ENCODE results near the gene KIF1C. TPM values are rescaled to one million over a fixed set of nuclear protein-coding genes. Genes with fewer than 3 reads are reported as not detected.

Gene KIF1C
- total RNA-seq, 1 experiment from 2014 or later: 85.6 TPM

- no peak overlapping the region for H2AFZ ChIP-seq (ENCODE audit: low read length)
- no peak for TF ChIP-seq CTCF (conservative IDR thresholded peaks at IDR 0.05)
- H3K27me3 ChIP-seq (ENCODE audit: insufficient read depth, low read length): no peaks in the 10 kb centered on the region; the same call in 1 of the 2 replicates
- no peak overlapping the region for H3T11ph ChIP-seq (ENCODE audit: low read length)
- no peak overlapping the region for H2BK20ac ChIP-seq (ENCODE audit: low read depth, low read length, poor library complexity, severe bottlenecking)
- no peak overlapping the region for H3K4ac ChIP-seq (ENCODE audit: low read depth, low read length)
- Mint-ChIP-seq H3K9me3 (no peaks in the 10 kb centered on the region), H3K4me3 (peak overlapping the region; percentile 88 to 92), H3K27me3 (ENCODE audit: low read depth) (peaks cover 26% of the 10 kb centered on the region), H3K36me3 (ENCODE audit: insufficient read depth in 1 of 3, low read depth in 3 of 3) (peaks cover 22 to 35% (median 35%) of the 10 kb centered on the region in 3 experiments), H3K27ac (peak overlapping the region in 1 of 3 experiments; percentile 35; a peak in 2 of 7 replicates), H3K4me1 (peaks cover 12 to 20% of the 10 kb centered on the region in 2 experiments)
- no peak overlapping the region for H4K5ac ChIP-seq (ENCODE audit: insufficient read length, low read depth, low read length)
- H3K56ac ChIP-seq (ENCODE audit: insufficient read length, low read depth, low read length): no peak overlapping the region
- H4K91ac ChIP-seq (ENCODE audit: insufficient read length, low read depth, low read length): no peak overlapping the region
- H3K23ac ChIP-seq (ENCODE audit: insufficient read length, low read depth, low read length): no peak overlapping the region
- H2BK12ac ChIP-seq (ENCODE audit: insufficient read length, low read depth, low read length): no peak overlapping the region
- no peak overlapping the region for H3K27ac ChIP-seq (ENCODE audit: insufficient read length, low read depth, low read length)
- no peak overlapping the region for H3K18ac ChIP-seq (ENCODE audit: insufficient read length, low read depth, low read length)
- H3K4me1 ChIP-seq (ENCODE audit: insufficient read depth, low read length): peaks cover 2% of the 10 kb centered on the region
- no peak overlapping the region for H2AK5ac ChIP-seq (ENCODE audit: insufficient read length, low read length)
- no peak for DNase-seq
- no peak overlapping the region for H4K8ac ChIP-seq (replicated peaks; ENCODE audit: insufficient read length, low read depth, low read length)
- H3K9ac ChIP-seq (ENCODE audit: extremely low read depth, insufficient read length, low read length): peak overlapping the region; percentile 48
- H4K20me1 ChIP-seq (ENCODE audit: control insufficient read depth, insufficient read depth, insufficient read length): no peaks in the 10 kb centered on the region
- H3K79me2 ChIP-seq (ENCODE audit: insufficient read depth, low read length): peaks cover 4% of the 10 kb centered on the region; the same call in 1 of the 2 replicates
- H3K4me2 ChIP-seq (ENCODE audit: insufficient read depth, insufficient read length, low read length): peak overlapping the region; percentile 95
- no peaks in the 10 kb centered on the region for H3K9me3 ChIP-seq (ENCODE audit: control insufficient read depth, low read depth, low read length)
- H3K14ac ChIP-seq (ENCODE audit: insufficient read depth, low read length): peak overlapping the region; percentile 45; the same call in 1 of the 2 replicates
- H3K23me2 ChIP-seq (ENCODE audit: insufficient read length, low read depth, low read length, poor library complexity, severe bottlenecking): peaks cover 14% of the 10 kb centered on the region
- no CpG with 5 or more reads among the region's 14 CpGs for WGBS (ENCODE audit: extremely low coverage, insufficient read length, low lambda C conversion rate)
- peaks cover 8% of the 10 kb centered on the region for H3K79me1 ChIP-seq (ENCODE audit: insufficient read depth, low read depth, low read length, poor library complexity, severe bottlenecking)
- no peak overlapping the region for H2BK120ac ChIP-seq (ENCODE audit: low read depth, low read length, poor library complexity, severe bottlenecking)
- no peak overlapping the region for H2BK15ac ChIP-seq (ENCODE audit: low read depth, low read length)
- no peak overlapping the region for H2BK5ac ChIP-seq (ENCODE audit: insufficient read length, low read length)
Observed at GRCh38 chr17:4998732-4999429, 1.1 kb downstream of the KIF1C start.

All from H9 (cell line).